RWPE2 (cell line): ENCODE data around the gene PHF2.

ENCODE experiments used
- ATAC-seq: fragments of 200-7000 bp; cut with Tn5 transposase; 3 replicates; pipeline ENCODE4 v1.9.1; 2021; ENCODE audit warnings: low read depth
- DNase-seq: peaks from one replicate; pipeline ENCODE4 v3.0.0-alpha.2; 2020; ENCODE audit warnings: low spot score
- H3K27ac ChIP-seq: fragments of 450-650 bp; 2 replicates; pipeline ENCODE4 v1.5.1; 2017; ENCODE audit warnings: mild to moderate bottlenecking; ENCODE audit not compliant: poor library complexity, severe bottlenecking
- H3K27me3 ChIP-seq: fragments of 250-450 bp; sonication (Bioruptor Pico); 2 replicates; pipeline ENCODE4 v1.5.1; 2021; ENCODE audit warnings: mild to moderate bottlenecking, moderate library complexity; ENCODE audit not compliant: insufficient read depth, poor library complexity, severe bottlenecking
- H3K36me3 ChIP-seq: fragments of 250-450 bp; sonication (Bioruptor Pico); 2 replicates; pipeline ENCODE4 v1.5.1; 2020; ENCODE audit warnings: low read depth, mild to moderate bottlenecking, moderate library complexity
- H3K4me1 ChIP-seq: fragments of 250-450 bp; sonication (Bioruptor Pico); 2 replicates; pipeline ENCODE4 v1.5.1; 2021; ENCODE audit warnings: mild to moderate bottlenecking, moderate library complexity; ENCODE audit not compliant: insufficient read depth, poor library complexity, severe bottlenecking
- H3K4me3 ChIP-seq: fragments of 250-450 bp; sonication (Bioruptor Pico); 2 replicates; pipeline ENCODE4 v1.5.1; 2021; ENCODE audit warnings: mild to moderate bottlenecking, moderate library complexity; ENCODE audit not compliant: severe bottlenecking
- H3K9me3 ChIP-seq: fragments of 250-450 bp; sonication (Bioruptor Pico); 2 replicates; pipeline ENCODE4 v1.5.1; 2021; ENCODE audit warnings: mild to moderate bottlenecking, moderate library complexity; ENCODE audit not compliant: severe bottlenecking
- CTCF ChIP-seq: fragments of 450-650 bp; IDR thresholded peaks from one replicate; pipeline ENCODE4 v1.5.1; 2017; ENCODE audit warnings: mild to moderate bottlenecking, moderate library complexity; ENCODE audit not compliant: poor library complexity, severe bottlenecking

The PHF2 gene

GRCh38 chr9:93588641-93589609 is 12.5 kb downstream of the PHF2 start:
- Histone ChIP-seq H3K4me3 (no peak overlapping the region), H3K27ac (no peak overlapping the region), H3K4me1 (peaks cover 9% of the 10 kb centered on the region), H3K9me3 (no peaks in the 10 kb centered on the region), H3K36me3 (peaks cover 5% of the 10 kb centered on the region; the same call in 1 of the 2 replicates), H3K27me3 (no peaks in the 10 kb centered on the region)
- no peak for DNase-seq
- ATAC-seq = no peak
- no peak for TF ChIP-seq CTCF

- TF ChIP-seq CTCF = no peak
- no peaks in the 10 kb centered on the region for H3K27me3 ChIP-seq
- H3K9me3 ChIP-seq = no peaks in the 10 kb centered on the region
- H3K36me3 ChIP-seq = peaks cover 2% of the 10 kb centered on the region; the same call in 1 of the 2 replicates
- no peak overlapping the region for H3K27ac ChIP-seq
- no peak for DNase-seq
- no peak overlapping the region for H3K4me3 ChIP-seq
- no peak for ATAC-seq
- H3K4me1 ChIP-seq = peaks cover 16% of the 10 kb centered on the region
Observed at GRCh38 chr9:93589688-93590087, 13.3 kb downstream of the PHF2 start.

GRCh38 chr9:93590609-93591234 is 14.3 kb downstream of the PHF2 start:
- peaks cover 21% of the 10 kb centered on the region for H3K4me1 ChIP-seq
- no peak for TF ChIP-seq CTCF
- ATAC-seq (no peak), DNase-seq (no peak)
- no peaks in the 10 kb centered on the region for H3K9me3 ChIP-seq
- no peaks in the 10 kb centered on the region for H3K36me3 ChIP-seq
- no peaks in the 10 kb centered on the region for H3K27me3 ChIP-seq
- H3K4me3 ChIP-seq = no peak overlapping the region
- no peak overlapping the region for H3K27ac ChIP-seq

GRCh38 chr9:93591301-93592007 is 15.1 kb downstream of the PHF2 start:
- Histone ChIP-seq H3K9me3 (no peaks in the 10 kb centered on the region), H3K4me3 (no peak overlapping the region), H3K4me1 (peaks cover 21% of the 10 kb centered on the region), H3K27me3 (no peaks in the 10 kb centered on the region), H3K27ac (no peak overlapping the region), H3K36me3 (no peaks in the 10 kb centered on the region)
- DNase-seq = no peak
- no peak for TF ChIP-seq CTCF
- no peak for ATAC-seq
